GM19238 (cell line): ENCODE results near the gene CORO7.

Experiments used
- DNase-seq: peaks from one replicate; pipeline ENCODE4 v3.0.0; 2011; ENCODE audit warnings: low spot score; ENCODE audit not compliant: insufficient read length

Gene CORO7

DNA sequence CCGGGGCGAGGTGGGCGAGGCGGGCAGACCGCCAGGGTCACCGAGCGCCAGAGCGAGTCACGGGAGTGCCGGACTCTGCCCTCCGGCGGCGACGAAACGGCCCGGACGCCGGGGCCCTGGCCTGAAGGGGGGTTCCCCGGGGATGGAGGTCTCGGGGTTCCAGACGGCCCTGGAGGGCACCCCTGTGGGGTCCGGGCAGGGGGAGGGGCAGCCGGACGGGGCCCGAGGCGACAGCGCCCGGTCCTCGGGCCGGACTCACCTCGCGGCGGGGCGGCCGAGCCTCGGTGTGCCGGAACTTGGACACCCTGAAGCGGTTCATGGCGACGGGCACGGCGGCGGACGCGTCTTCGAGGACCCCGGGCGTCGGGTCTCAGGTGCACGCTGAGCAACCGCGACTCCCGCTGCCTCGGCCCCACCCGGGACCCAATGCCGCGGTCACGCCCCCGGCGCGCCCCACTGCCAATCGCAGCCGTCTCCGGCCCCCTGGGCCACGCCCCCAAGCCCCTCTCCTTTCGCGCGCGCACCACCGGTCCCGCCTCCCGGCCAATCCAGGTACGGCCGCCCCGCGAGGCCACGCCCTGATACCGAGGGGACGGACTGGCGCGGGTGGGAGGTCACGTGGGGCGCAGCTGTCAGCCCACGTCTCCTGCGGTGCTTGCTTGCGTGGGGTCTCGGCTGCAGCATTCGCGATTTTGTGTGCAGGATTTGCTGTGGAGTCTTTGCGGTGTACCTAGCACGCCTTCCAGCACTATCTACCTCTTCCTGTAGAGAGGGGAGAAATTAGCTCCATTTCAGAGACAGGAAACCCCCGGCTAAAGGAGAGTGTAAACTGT, at the start of gene CORO7:
Gene CORO7, minus strand, starts transcription at position 397 of the 833 bp plus-strand sequence. Its CDS starts 78 bp downstream, at position 319.
- peak; percentile 93 for DNase-seq

DNA sequence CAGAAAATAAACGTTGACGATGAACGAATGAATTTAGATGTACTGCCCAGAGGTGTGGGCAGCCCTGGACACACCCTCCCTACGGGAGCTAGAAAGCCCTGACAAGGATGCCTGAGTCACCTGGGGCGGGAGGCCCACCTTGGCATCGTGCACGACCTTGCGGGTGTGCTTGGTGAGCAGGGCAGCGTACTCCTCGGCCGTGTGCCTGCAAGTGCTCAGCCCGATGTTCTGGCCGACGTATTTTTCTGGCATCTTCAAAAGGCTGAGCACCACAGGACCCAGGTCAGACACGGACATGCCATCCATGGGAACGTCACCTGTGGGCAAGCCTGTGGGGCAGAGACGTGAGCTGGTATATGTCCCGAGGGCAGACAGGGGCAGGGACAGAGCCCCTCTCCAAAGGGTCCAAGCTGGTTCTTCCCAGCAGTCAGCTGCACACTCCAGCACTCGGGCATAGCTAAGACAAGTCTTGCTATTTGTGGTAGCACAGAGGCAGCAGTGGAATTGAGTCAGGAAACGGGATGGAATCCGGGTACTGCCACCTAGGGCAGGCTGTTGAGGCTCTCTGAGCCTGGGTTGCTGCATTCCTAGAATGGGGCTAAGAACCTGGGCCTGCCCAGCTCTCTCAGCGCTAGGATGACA, 47.2 kb upstream of the CORO7 start:
- no peak for DNase-seq

DNA sequence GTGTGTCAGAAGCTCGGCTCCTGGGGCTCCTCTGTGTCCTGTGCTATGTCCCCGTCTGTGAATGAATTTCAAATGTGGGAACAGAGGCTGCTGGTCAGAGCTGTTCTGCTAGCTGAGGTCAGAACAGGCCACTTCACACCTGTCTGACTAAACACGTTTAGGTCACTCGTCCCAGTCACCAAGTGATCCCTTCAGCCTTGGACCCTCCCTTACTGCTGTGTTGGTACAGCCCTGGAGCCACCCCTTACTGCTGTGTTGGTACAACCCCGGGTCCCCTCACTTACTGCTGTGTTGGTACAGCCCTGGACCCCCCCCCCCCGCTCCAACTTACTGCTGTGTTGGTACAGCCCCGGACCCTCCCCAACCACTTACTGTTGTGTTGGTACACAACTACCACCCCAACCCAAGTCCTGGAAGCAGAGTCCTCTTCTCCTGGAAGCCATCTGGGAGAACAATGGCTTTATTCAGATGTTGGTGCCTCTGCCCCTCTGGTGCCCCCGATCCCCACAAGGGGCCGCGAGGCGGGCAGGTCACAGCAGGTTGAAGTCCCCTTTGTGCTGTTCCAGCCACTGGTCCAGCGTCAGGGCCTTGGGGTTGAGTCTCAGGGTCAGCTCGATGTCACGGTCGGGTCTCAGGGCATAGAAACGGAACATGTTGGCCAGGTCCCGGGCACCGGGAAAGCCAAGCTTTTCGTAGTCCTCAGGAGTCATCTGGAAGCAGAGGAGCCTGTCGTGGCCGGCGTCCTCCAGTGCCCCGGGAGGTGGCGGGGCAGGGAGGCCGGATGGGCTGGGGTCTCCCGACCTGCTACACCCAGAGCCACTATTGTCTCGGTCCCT, 45.1 kb upstream of the CORO7 start:
- no peak for DNase-seq

GRCh38 chr16:4460936-4461249, 44.5 kb upstream of the CORO7 start:
- DNase-seq: no peak

GRCh38 chr16:4455951-4456350, 39.6 kb upstream of the CORO7 start:
- no peak for DNase-seq

DNA sequence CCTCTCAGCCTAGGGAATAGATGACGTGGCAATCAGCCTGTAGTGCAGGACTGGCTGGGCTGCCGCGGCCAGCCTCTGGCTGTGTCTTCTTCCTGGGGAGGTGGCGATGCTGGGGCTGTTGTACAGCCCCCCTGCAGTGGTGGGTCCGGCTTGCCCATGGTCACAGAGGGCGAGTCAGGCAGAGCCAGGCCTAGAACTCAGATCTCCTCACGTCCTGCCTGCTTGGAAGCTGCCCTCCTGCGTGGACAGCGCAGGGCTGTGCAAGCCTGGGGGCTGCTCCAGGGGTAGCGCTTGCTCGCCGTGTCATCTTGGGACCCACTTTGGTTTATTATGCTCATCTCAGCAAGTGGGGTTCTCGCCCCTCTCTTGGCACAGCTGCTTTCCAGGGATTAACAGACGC, 38.7 kb upstream of the CORO7 start:
- DNase-seq: no peak

DNA sequence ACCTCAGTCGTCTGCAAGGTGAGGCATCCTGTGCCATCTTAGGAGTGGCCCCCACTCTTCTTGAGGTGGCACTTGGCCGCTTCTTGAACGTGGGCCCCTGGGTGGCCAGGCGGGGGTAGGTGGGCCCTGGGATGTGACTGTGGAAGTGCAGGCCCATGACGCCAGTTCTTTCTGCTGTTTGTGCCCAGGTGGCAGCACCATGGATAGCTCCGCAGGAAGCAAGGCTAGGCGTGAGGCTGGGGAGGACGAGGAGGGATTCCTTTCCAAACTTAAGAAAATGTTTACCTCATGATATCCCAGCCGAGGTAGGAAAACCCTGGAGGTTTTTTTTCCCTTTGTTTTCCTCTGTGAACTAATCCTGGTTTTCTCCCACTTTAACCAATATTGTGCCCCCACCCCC, 38.2 kb upstream of the CORO7 start:
- no peak for DNase-seq

DNA sequence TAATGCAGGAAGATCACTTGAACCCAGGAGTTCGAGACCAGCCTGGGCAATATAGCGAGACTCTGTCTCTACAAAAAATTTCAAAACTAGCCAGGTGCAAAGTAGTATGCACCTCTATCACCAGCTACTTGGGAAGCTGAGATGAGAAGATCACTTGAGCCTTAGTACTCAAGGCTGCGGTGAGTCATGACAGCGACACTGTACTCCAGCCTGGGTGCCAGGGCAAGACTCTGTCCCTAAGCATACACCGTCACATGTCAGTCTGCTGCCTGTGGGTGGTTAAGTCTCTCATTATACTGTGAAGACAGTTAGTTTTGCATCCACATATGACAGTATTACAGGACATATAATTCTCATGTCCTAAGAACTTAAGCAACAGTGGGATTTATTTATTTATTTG, 36.3 kb upstream of the CORO7 start:
- no peak for DNase-seq

GRCh38 chr16:4450931-4451519, 34.6 kb upstream of the CORO7 start:
- DNase-seq: no peak

DNA sequence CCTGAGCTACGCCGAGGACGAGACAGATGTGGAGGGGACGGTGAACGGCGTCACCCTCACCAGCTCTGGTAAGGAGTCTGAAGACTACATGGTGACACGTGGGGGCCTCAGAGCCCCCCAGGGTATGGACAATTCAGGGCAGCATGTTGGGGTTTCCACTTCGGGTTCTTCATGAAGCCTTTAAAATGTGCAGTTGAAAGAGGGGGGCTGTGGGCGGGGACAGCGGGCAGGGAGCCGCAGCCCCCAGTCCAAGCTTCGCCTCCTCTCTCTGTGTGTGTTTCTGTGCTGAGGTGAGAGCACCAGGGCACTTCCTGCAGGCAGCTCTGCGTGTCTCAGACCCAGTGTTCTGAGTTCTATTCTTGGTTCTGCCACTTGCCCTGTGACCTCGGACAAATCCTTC, 34.0 kb upstream of the CORO7 start:
- no peak for DNase-seq

- no peak for DNase-seq
Observed at GRCh38 chr16:4443986-4444385, 27.6 kb upstream of the CORO7 start.

- no peak for DNase-seq
Observed at GRCh38 chr16:4443271-4443670, 26.9 kb upstream of the CORO7 start.

DNA sequence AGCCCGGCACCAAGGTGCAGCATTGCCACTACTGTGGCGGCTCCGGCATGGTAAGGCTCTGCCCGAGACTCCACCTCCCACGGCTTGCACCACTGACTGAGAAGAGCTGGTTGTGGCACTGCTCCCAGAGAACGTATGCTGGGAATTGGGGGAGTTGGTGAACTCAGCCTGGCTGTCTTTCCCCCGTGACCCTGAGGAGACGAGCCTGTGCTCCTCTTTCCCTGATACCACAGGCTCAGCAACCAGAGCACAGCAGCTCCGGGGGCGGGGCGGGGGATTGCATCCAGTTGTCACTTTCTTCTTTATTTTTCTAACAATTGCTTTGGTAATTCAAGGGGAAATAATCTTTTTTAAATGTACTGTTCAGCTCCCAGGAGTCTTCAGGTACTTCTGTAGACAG, 26.0 kb upstream of the CORO7 start:
- no peak for DNase-seq

- DNase-seq: no peak
Observed at GRCh38 chr16:4437366-4437765, 21.0 kb upstream of the CORO7 start.

GRCh38 chr16:4435337-4436067, 19.1 kb upstream of the CORO7 start:
- DNase-seq: no peak

DNA sequence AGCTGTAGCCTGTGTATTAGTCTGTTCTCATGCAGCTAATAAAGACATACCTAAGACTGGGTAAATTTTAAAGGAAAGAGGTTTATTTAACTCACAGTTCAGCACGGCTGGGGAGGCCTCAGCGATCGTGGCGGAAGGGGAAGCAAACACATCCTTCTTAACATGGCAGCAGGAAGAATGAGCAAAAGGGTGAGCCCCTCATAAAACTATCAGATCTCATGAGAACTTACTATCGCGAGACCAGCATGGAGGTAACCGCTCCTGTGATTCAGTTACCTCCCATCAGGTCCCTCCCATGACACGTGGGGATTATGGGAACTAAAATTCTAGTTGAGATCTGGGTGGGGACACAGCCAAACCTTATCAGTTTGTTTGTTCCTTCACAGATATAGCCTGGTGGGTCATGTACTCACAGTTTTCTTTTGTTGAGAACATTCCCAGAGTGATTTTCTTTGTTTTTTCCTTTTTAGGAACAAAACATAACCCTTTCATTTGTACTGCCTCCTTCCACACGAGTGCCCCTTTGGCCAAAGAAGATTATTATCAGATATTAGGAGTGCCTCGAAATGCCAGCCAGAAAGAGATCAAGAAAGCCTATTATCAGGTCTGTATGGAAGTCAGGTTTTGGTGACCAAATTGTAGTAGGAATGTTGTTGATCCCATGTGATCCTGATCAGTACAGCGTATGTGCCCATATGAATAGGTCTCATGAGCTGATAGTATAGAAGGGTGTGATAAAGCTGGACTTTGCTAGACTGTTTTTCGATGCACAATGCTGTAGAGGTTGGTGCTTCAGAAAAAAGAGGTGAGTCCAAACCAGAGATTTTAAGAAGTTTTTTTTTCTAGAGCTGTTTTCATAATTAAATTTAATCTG, 17.8 kb upstream of the CORO7 start:
- DNase-seq: no peak

GRCh38 chr16:4433228-4433627, 16.8 kb upstream of the CORO7 start:
- DNase-seq: no peak

DNA sequence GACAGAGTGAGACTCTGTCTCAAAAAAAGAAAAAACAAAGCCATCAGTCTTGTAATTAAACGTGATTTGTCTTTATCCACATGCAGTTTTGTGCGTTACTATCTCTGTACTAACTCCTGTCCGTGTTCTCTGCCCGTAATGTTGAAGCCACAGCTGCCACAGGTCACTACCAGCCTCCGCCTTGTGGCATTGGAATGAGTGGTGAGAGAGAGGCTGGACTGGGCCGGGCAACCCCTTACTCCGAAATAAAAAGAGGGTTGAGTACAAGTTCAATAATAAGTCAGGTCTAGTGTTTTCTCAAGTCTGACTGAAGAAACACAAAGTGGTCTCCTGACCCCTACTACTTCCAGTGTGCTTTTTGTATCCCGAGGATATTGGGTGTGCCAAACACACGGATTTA, 14.6 kb upstream of the CORO7 start:
- DNase-seq: no peak

DNA sequence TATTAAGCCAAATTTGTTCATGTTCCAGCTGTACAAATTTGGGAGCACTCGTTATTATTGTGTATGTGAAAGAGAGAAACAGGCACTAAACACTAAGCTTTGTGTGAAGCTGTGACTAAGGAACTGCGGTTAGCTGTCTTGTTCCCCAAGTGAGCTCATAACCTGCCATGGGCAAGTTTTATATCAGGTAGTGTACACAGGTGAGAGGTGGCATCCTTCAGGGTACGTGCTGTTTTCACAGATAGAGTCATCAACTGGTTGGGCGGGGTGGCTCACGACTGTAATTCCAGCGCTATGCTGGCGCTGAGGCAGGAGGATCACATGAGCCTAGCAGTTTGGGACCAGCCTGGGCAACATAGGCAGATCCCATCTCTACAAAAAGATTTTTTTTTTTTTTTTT, 12.1 kb upstream of the CORO7 start:
- DNase-seq: no peak

DNA sequence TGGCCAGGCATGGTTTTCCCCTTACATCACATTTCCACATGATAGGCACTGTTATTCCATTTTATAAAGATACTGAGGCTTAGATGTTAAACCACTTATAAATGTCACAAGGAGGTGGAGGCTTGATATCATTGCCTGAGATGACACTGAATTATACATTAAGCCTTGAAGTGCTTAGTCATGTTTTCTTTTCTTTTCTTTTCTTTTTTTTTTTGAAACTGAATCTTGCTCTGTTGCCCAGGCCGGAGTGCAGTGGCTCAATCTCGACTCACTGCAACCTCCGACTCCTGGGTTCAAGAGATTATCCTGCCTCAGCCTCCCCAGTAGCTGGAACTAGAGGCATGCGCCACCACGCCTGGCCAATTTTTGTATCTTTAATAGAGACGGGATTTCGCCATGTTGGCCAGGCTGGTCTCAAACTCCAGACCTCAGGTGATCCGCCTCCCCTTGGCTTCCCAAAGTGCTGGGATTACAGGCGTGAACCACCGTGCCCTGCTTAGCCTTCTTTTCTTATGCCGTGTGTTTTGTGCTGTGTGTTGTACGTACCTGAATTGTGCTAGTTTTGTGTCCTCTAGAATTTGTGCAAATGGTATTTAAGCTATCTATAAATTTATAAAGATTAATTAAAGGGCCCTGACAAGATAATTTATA, 10.5 kb upstream of the CORO7 start:
- DNase-seq: no peak
